Ishikawa (cell line): ENCODE data around the gene MAGOH.

Experiments used
- CEBPB ChIP-seq: IDR thresholded peaks from 2 replicates; pipeline ENCODE4 v1.6.1; 2012
- CREB1 ChIP-seq: IDR thresholded peaks from 2 replicates; pipeline ENCODE4 v1.6.1; 2012; ENCODE audit warnings: low read depth
- EGR1 ChIP-seq: IDR thresholded peaks from 2 replicates; pipeline ENCODE4 v1.6.1; 2012
- EP300 ChIP-seq: IDR thresholded peaks from 2 replicates; pipeline ENCODE4 v1.6.1; 2012; ENCODE audit warnings: borderline replicate concordance
- FOXM1 ChIP-seq: IDR thresholded peaks from 2 replicates; pipeline ENCODE4 v1.6.1; 2012; ENCODE audit warnings: low read depth, borderline replicate concordance
- NFIC ChIP-seq: IDR thresholded peaks from 2 replicates; pipeline ENCODE4 v1.6.1; 2012
- RAD21 ChIP-seq: IDR thresholded peaks from 2 replicates; pipeline ENCODE4 v1.6.1; 2012; ENCODE audit warnings: low read depth
- REST ChIP-seq: IDR thresholded peaks from 2 replicates; pipeline ENCODE4 v1.6.1; 2012; ENCODE audit warnings: low read depth, mild to moderate bottlenecking
- TAF1 ChIP-seq: IDR thresholded peaks from 2 replicates; pipeline ENCODE4 v1.6.1; 2012; ENCODE audit warnings: low read depth, mild to moderate bottlenecking
- TEAD4 ChIP-seq: IDR thresholded peaks from 2 replicates; pipeline ENCODE4 v1.6.1; 2012
- USF1 ChIP-seq: IDR thresholded peaks from 2 replicates; pipeline ENCODE4 v1.6.1; 2012
- YY1 ChIP-seq: IDR thresholded peaks from 2 replicates; pipeline ENCODE4 v1.6.1; 2012; ENCODE audit warnings: low read depth
- ZBTB7A ChIP-seq: IDR thresholded peaks from 2 replicates; pipeline ENCODE4 v1.6.1; 2012; ENCODE audit warnings: low read depth

MAGOH gene

GRCh38 chr1:53180226-53180625 lies 58.1 kb downstream of the MAGOH start:
- TF ChIP-seq FOXM1, result no peak
- no peak for TF ChIP-seq TEAD4
- no peak for TF ChIP-seq REST
- TF ChIP-seq ZBTB7A, result no peak
- TF ChIP-seq CREB1, result no peak
- no peak for TF ChIP-seq USF1
- no peak for TF ChIP-seq NFIC
- no peak for TF ChIP-seq CEBPB
- TF ChIP-seq EP300, result no peak
- TF ChIP-seq TAF1, result no peak
- no peak for TF ChIP-seq YY1
- no peak for TF ChIP-seq EGR1
- no peak for TF ChIP-seq RAD21
